ENCODE measurements around the gene P3H2. TPM values are rescaled to one million over a fixed set of nuclear protein-coding genes. Genes with fewer than 3 reads are reported as not detected.

P3H2 gene
- total and polyA plus RNA-seq, 2 experiments from 2014 or later: 14.5 TPM

- Histone ChIP-seq H3K27ac (no peak overlapping the region), H3K79me2 (no peaks in the 10 kb centered on the region), H3K4me1 (ENCODE audit: insufficient read depth) (peaks cover 3% of the 10 kb centered on the region), H3K36me3 (replicated peaks; ENCODE audit: insufficient read depth, low read depth) (no peaks in the 10 kb centered on the region), H3K9me3 (ENCODE audit: low read depth) (no peaks in the 10 kb centered on the region), H3K9me2 (replicated peaks; ENCODE audit: insufficient read depth) (no peaks in the 10 kb centered on the region), H3K4me2 (no peak overlapping the region), H3K27me3 (no peaks in the 10 kb centered on the region), H2AFZ (no peak overlapping the region), H4K20me1 (ENCODE audit: insufficient read depth, poor library complexity, severe bottlenecking) (no peaks in the 10 kb centered on the region), H3K4me3 (no peak overlapping the region)
- TF ChIP-seq EZH2 (IDR thresholded peaks at IDR 0.05; ENCODE audit: borderline replicate concordance) (no peak), EZH2phosphoT487 (IDR thresholded peaks at IDR 0.05; ENCODE audit: low read depth, severe bottlenecking, unreplicated experiment) (no peak), CTCF (IDR thresholded peaks at IDR 0.05; ENCODE audit: poor library complexity) (no peak)
- no peak for DNase-seq (ENCODE audit: low spot score)
Measured at GRCh38 chr3:189948724-189949045, 172.0 kb downstream of the P3H2 start.

- no peaks in the 10 kb centered on the region for H4K20me1 ChIP-seq (ENCODE audit: insufficient read depth, poor library complexity, severe bottlenecking)
- 53% methylated on average over 6 of the region's 6 CpGs for WGBS (ENCODE audit: low lambda C conversion rate, missing lambda C conversion rate)
- no peak overlapping the region for H3K4me2 ChIP-seq
- no peaks in the 10 kb centered on the region for H3K79me2 ChIP-seq
- DNase-seq (ENCODE audit: low spot score): peak; percentile 34
- H3K4me1 ChIP-seq (ENCODE audit: insufficient read depth): peaks cover 9% of the 10 kb centered on the region
- no peaks in the 10 kb centered on the region for H3K9me2 ChIP-seq (replicated peaks; ENCODE audit: insufficient read depth)
- H3K36me3 ChIP-seq (replicated peaks; ENCODE audit: insufficient read depth, low read depth): no peaks in the 10 kb centered on the region
- no peak overlapping the region for H3K4me3 ChIP-seq
- TF ChIP-seq EZH2phosphoT487 (IDR thresholded peaks at IDR 0.05; ENCODE audit: low read depth, severe bottlenecking, unreplicated experiment) (no peak), EZH2 (IDR thresholded peaks at IDR 0.05; ENCODE audit: borderline replicate concordance) (no peak), CTCF (IDR thresholded peaks at IDR 0.05; ENCODE audit: poor library complexity) (peak; percentile 77)
- H3K27ac ChIP-seq: no peak overlapping the region
- no peaks in the 10 kb centered on the region for H3K27me3 ChIP-seq
- H3K9me3 ChIP-seq (ENCODE audit: low read depth): no peaks in the 10 kb centered on the region
- no peak overlapping the region for H2AFZ ChIP-seq
Measured at GRCh38 chr3:189947948-189948723, 172.6 kb downstream of the P3H2 start.

GRCh38 chr3:189947068-189947467 lies 173.6 kb downstream of the P3H2 start:
- no peaks in the 10 kb centered on the region for H3K9me2 ChIP-seq (replicated peaks; ENCODE audit: insufficient read depth)
- no peaks in the 10 kb centered on the region for H3K79me2 ChIP-seq
- H3K27me3 ChIP-seq: no peaks in the 10 kb centered on the region
- H3K9me3 ChIP-seq (ENCODE audit: low read depth): no peaks in the 10 kb centered on the region
- no peak for DNase-seq (ENCODE audit: low spot score)
- H3K4me1 ChIP-seq (ENCODE audit: insufficient read depth): peaks cover 15% of the 10 kb centered on the region
- no peaks in the 10 kb centered on the region for H3K36me3 ChIP-seq (replicated peaks; ENCODE audit: insufficient read depth, low read depth)
- H3K4me3 ChIP-seq: no peak overlapping the region
- no peaks in the 10 kb centered on the region for H4K20me1 ChIP-seq (ENCODE audit: insufficient read depth, poor library complexity, severe bottlenecking)
- TF ChIP-seq EZH2 (IDR thresholded peaks at IDR 0.05; ENCODE audit: borderline replicate concordance): no peak
- no peak for TF ChIP-seq CTCF (IDR thresholded peaks at IDR 0.05; ENCODE audit: poor library complexity)
- TF ChIP-seq EZH2phosphoT487 (IDR thresholded peaks at IDR 0.05; ENCODE audit: low read depth, severe bottlenecking, unreplicated experiment): no peak
- H3K27ac ChIP-seq: no peak overlapping the region
- 81% methylated on average over 4 of the region's 4 CpGs for WGBS (ENCODE audit: low lambda C conversion rate, missing lambda C conversion rate)
- H3K4me2 ChIP-seq: no peak overlapping the region
- H2AFZ ChIP-seq: no peak overlapping the region

All from hepatocyte (in vitro differentiated cells).